ENCODE data around the gene ZNF148.

ZNF148 gene

DNA sequence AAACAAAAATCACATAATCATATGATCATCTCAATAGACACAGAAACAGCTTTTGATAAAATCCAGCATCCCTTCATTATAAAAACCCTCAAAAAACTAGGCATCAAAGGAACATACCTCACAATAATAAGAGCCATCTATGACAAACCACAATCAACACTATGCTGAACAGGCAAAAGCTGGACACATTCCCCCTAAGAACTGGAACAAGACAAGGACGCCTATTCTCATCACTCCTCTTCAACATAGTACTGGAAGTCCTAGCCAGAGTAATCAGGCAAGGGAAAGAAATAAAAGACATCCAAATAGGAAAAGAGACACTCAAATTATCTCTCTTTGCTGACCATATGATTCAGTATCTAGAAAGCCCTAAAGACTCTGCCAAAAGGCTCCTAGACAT is 107.7 kb downstream of the ZNF148 start:
- DNase-seq: no peak

DNA sequence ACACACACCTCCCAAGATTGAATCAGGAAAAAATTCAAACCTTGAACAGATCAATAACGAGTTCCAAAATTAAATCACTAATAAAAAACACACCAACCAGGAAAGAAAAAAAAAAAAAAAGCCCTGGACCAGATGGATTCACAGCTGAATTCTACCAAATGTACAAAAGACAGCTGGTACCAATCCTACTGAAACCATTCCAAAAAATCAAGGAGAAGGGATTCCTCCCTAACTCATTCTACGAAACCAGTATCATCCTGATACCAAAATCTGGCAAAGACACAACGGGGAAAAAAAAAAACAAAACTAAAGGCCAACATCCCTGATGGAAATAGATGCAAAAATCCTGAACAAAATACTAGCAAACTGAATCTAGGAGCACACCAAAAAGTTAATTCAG is 108.2 kb downstream of the ZNF148 start:
- no peak for DNase-seq

DNA sequence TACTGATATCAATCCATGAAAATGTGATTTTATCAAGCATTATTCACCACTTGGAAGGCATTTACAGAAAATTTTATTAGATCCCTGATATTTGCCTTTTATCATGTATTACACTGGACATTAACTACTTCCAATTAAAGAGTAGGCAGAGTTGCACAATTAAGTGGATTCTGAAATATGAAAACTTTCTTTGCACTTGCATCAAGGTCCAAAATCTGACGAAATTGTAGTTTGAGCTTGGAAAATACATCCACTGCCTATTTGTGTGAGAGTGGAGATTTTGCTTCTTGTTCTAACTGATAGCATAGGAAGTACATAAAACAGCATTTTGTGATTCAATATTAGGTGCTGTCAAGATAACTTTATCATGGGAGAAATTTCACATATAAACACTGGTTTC is 113.0 kb downstream of the ZNF148 start:
- DNase-seq: no peak

DNA sequence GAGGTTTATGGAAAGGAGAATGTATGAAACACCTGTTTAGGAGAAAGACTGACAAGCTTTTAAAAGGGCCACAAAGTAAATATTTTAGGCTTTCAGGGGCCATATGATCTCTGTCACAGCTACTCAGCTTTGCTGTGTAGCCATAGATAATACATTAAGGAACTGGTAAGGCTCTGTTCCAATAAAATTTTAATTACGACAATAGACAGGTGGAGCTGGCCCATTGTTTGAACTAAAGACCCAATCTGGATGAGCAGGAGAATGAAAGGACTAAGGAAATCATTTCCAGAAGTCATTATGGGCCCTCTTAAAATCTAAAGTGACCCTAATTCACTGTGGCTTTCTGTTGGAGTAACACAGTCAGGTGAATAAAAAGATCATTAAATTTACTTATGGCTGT is 114.1 kb downstream of the ZNF148 start:
- no peak for DNase-seq

DNA sequence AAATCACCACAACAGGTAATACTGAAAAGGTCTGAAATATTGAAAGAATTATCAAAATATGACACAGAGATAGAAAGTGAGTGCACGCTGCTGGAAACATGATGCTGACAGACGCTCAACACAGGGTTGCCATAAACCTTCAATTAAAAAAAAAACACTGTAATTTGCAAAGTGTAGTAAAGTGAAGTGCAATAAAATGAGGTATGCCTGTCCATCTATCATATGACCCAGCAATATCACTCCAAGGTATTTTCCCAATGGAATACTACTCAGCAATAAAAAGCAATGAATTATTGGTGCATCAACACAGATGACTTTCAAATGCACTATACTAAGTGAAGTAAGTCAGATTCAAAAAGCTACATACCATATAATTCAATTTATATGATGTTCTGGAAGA is 115.0 kb downstream of the ZNF148 start:
- DNase-seq: no peak

DNA sequence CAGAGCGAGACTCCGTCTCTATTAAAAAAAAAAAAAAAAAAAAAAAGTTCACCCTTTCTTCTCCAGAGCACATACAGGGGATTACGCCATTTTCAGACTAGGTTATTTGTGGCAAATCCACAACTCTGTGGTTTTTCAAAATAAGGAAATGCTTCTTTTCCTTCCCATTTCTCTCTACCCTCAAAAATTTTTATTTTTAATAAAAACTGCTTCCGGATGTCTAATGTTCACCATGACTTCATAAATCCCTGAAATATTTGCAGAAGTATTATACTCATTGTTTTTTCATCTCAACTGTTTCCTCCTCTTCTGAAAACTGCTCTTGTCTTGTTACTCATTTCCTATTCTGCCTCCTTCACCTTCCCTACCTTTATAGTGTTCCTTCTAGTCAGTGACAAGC is 117.6 kb downstream of the ZNF148 start:
- DNase-seq: no peak

DNA sequence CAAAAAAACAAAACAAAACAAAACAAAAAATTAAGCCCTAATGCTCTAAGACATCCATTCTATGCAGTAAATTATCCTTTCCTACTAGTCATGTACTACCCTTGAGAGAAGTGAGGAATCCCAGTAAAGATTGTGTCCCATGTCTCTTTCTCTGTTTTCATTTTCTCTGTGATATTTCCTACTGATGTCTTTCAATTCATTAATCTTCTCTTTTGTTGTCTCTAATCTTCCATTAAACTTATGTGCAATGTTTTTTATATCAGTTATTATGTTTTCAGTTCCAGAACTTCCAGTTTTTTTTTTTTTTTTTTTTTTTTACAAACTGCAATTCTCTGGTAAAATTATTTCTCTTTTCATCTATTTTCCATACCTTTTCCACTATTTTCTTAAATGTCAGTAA is 118.5 kb downstream of the ZNF148 start:
- no peak for DNase-seq

DNA sequence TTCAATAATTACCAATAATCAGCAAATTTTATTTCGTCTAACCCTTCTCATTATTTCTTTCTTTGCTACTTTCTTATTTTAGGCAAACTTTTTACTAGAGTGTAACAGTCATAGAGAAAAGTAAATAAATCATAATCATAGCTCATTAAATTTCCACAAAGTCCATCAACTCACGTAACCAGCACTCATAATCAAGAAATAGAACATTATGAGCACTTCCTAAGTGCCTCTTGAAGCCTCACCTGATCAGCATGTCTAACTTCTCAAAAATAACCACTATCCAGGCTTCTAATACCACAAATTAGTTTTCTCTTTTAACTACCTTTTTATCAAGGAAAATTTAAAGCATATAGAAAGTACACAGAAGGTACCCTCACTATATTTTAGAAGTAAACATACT is 124.2 kb downstream of the ZNF148 start:
- DNase-seq: no peak

DNA sequence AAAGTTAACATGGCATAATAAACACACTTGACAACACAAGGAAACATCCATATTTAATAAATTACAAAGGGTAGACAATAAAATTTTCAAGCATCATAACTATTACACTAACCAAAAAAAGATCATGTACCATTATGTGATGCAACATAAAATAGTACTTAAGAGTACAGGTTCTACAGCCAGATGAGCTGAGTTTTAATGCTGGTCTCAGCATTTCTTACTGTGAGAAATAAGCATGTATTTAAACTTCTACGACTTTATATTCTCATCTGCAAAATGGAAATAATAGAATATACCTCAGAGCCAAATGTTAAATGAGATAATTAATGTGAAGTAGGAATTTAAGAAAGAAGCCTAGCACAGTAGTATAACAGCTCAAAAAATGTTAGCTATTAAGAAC is 128.9 kb downstream of the ZNF148 start:
- DNase-seq: no peak

DNA sequence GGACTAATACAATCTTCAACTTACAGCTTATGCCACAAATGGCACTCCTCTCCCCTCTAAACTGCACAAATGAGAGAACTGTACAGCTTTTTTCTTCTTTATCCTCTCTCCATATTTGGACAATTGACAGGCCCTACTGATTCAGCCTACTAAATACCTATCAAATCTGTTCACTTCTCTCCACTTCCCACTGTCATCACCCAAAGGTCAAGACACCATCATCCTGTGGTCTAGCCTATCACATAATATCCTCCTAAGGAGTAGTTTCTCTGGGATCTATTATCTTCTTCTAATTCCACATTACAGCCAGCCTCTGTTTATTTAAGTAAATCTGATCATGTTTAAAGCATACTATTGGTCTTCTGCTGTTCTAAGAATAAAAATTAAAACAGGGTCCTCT is 129.6 kb downstream of the ZNF148 start:
- no peak for DNase-seq

DNA sequence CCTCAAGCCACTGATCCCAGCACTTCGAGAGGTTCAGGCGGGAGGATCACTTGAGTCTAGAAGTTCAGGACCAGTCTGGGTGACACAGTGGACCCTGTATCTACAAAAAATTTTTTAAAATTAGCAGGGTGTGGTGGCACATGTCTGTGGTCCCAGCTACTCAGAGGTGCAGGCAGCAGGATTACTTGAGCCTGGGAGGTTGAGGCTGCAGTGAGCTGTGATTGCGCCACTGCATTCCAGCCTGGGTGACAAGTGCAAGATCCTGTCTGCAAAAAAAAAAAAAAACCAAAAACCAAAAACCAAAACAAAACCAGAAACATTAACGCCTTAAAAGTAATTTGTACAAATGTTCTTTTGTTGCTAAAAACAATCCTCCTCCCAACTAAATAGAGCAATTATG is 134.6 kb downstream of the ZNF148 start:
- DNase-seq: no peak

DNA sequence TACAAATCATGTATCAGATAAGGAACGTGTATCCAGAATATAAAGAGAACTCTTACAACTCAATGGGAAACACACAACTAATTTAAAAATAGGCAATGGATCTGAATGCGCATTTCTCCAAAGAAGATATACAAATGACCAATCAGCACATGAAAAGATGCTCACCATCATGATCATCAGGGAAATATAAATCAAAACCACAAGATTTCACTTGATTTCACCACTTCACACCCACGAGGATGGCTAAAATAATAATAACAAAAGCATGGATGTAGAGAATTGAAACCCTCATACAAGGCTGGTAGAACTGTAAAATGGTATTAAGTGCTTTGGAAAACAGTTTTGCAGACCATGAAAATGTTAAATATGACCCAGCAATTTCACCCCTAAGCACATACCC is 135.9 kb downstream of the ZNF148 start:
- DNase-seq: no peak

DNA sequence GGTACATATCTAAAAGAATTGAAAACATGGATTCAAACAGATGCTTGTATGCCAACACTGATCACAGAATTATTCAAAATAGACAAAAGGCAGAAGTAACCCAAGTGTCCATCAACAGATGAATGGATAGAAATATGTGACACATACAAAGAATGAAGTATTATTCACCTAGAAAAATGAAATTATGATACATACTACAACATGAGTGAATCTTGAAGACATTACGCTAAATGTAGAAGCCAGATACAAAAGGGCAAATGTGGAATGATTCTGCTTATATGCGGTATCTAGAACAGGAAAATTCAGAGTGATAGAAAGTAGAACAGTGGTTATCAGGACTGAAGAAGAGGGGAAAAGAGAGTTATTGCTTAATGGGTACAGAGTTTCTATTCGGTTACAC is 136.4 kb downstream of the ZNF148 start:
- no peak for DNase-seq

DNA sequence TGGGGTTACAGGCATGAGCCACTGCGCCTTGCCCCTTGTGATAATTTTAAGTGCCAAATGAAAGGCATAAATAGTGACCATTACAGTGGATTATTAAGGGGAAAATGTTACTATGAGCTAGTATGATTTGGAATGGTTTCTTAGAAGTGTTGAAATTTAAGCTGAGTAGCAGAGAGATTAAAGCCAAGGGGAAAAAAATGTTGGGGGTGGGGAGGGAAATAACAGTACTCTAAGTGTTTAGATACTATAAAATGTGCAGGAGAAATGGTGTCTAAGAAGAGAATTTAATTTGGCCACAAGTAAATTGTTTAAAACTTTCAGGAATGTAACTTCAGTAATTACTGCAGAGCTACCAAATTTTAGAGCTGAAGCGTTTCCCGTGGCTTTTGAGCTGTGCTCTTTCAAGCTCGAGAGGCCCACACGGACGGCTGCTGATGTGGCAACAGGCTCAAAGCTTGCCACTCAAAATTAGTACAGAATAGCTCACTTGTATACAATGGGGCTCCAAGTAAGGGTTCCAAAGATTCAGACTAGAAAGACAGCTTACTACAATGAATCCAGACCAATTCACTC is 138.7 kb downstream of the ZNF148 start:
- DNase-seq: no peak

DNA sequence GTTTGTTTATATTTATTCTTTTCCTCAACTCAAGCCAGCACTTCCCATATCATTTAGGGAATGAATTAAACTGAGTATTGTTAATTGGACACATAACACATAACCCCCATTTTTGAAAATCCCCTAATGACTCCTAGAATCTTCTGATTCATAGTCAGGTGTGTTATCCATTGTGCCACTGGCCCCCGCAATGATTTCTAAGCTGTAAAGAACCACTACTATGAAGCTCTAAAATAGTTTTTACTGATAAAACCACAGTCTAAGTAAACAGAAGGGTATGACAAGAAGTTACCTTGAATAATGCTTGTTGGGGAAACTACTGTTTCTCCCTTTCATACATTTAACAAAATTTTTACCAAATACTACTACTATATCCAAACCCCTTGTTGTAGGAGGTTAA is 140.3 kb downstream of the ZNF148 start:
- DNase-seq: no peak

DNA sequence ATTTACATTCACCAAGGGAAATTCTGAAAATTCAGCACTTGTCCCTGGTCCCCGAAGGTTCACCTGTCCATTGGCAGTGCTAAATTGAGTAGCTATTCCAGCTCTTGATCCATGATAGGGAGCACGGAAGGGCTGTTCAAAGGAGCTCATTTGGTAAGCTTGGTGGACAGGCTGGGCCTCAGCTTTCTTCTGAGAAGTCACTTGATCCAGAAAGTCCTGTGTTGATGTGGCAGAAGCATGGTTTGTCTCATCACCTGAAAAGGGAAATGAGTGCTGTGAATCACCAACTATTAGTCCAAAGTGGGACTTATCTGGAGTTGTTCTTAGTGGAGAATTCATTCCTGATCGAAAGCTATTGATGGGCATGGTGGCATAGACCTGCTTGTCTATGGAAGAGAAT is 142.7 kb downstream of the ZNF148 start:
- no peak for DNase-seq

DNA sequence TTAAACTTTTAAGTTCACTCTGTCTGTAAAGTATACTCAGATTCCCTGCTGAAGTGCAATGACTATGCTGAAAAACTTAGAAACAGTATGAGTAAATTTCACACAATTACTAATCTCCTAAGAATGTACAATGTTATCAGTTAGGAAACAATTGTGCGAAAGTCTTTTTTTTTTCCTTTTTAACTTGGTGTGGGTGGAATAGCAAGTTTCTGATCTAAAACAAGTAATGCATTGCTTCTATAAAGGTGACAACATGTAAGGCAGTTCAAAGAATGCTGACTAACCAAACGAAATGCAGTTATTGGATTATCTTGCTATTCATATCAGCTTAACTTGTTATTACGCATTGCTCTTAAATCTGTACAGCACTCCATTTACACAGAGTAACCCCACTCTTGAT is 143.2 kb downstream of the ZNF148 start:
- no peak for DNase-seq

DNA sequence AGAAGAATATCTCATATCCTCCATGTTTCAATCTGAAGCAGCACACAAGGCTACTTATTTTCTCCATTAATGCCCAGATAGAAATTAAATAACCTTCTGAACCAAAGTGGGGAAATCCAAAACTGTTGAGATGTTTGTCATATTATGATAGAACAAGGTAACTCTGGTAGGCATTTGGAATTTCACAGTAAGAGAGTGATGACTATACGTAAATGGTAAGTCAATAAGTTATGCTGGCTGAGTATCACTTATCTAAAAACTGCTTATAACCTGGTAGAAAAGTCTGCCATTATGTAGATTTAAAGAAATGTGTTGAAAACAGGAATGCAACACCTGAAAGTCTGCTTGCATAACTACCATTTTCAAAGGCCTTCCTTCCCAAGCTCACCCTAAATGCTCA is 145.4 kb downstream of the ZNF148 start:
- DNase-seq: no peak

DNA sequence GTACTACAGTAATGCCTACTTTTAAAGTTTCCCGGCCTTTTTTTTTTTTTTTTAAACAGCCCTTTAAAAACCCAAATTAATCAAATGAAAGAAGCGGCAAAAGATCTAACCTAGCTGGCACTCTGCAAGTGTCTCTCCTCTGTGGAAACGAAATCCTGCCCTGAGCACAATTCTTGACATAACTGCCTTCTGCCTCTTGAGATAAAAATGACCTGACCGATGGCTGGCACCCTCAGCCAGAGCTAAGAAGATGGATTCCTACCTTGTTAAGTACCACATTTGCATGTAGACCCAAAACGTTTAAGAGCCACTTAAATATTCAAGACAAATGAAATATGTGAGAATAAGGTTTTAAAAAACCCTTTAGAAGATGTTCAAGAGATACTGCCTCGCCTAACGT is 146.0 kb downstream of the ZNF148 start:
- no peak for DNase-seq

DNA sequence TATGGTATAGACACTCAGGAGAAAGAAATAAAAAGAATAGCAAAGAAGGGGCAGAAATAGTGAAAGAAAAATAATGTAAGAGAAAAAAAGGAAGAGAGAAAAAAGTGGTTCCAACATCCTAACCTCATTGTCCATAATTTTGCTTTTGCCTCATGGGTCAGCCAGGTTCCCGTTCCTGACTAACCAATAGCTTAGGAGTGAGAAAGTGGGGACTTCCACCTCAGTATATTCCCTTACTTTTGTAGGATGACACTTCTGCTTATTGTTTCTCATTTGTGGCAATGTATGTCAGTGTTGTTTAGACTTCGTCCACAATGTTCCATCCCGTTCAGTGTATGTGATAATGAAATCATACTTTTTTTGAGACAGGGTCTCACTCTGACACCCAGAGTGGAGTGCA is 153.3 kb downstream of the ZNF148 start:
- no peak for DNase-seq

DNA sequence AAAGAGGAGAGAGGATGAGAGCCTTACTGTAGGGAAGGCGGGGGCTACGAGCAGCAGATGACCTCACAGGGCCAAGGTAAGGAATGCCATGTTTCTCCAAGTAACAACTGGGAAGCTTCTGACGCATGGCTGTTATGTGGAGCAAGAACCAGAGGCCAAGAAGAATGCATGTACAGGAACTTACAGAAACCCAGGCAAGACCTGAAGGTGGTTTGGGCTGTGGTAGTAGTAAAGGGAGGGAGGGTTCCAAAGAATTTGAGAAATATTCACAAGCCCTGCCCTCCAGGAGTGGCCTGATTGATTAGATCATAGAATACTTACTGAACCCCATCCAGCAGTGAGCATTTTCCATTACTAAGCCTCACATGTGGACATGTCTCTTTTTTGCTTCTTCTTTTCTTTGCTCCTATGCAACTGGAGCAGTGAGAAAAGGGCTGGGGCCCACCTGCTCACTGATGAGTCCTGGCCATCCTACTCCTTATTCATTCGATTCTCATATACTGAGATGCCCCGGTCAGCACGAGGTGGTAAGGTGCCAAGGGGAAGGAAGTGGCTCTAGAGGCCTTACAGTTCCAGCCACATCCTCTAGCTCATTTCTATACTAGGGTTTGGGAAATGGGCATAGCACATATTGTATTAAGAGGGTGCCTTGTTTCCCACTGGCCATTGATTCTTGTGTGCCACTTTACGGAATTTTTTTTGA is 154.2 kb downstream of the ZNF148 start:
- DNase-seq: no peak

DNA sequence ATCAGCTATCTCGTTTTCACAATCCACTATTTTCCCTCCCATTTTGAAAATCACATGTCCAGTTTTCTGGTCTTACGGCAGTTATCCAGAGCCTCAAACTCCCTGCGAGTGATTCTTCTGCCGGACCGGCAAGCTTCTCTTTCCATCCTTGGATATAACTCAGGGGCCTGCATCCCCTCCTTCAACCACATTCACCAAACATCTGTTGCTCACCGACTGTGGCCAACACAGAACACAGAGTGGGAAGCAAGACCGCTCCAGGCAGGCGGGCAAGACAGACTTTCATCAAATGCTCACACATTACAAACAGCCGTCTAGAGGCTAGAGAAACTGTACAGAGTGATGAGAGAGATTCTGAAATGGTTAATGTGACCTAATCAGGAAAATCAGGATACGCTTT is 154.9 kb downstream of the ZNF148 start:
- no peak for DNase-seq

DNA sequence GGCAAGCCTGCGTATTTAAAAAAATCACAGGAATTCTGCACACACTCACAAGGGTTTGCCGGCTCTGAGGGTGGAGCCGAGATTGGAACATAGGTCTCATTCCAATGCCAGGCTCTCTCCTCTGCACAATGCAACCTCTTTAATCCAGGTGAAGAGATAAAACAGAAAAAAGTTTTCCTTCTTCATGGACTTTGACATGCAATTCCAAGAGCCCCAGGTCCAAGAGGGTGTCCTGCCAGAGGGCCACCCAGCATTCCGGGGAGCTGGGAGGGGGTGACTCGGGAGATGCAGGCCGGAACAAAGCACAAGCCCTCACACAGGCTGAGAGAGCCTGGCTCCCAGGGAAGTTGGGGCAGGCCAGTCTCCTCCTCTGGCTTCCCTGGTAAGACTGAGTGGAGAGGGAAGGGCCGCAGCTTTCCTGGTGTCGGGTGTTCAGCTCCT is 155.8 kb downstream of the ZNF148 start:
- no peak for DNase-seq

DNA sequence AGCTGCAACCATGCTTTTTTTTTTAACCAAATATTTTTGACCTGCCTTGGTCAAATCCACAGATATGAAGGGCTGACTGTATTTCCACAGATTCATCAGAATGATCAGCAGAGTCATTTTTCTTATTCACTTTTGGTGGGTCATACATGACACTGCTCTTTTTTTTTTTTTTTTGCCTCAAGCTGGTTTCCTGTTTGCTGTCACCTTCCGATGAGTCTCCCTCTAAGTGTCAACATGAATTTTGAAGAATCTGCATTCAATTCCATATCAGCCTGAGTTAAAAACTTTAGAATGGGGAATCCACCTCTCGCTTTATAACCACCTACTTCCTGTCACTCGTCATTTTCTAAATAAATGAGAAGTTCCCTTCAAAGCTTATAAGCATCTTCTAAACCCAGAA is 160.4 kb downstream of the ZNF148 start:
- no peak for DNase-seq

DNA sequence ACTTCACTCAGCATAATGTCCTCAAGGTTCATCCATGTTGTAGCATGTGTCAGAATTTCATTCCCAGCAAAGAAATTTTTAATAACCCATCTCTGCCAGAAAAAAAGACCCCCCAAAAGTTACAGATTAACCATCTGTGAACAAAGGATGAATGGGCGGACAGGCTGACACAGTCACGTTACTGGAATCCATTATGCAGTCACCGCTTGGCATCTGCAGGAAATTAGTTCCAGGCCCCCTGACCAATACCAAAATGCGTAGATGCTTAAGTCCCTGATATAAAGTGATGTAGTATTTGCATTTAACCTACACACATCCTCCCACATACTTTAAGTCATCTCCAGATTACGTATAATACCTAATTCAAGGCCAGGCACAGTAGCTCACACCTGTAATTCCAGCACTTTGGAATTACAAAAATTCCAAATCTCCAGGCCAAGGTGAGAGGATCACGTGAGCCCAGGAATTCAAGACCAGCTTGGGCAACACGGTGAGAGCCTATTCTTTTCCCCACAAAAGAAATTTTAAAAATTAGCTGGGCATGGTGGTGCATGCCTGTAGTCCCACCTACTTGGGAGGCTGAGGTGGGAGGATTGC is 161.1 kb downstream of the ZNF148 start:
- DNase-seq: no peak

All from CD4-positive, alpha-beta T cell treated with Interleukin-6 for 4 hours (primary cell).